Trophoblast cell (in vitro differentiated cells and primary cell): ENCODE data around the gene COL12A1.

Source experiments
- DNase-seq, 2 donors: peaks; one replicate each; pipeline ENCODE4 v3.0.0-alpha.2; 2016
- H2AFZ ChIP-seq: 2 replicates; pipeline ENCODE4 v1.6.1; 2013; ENCODE audit warnings: low read length, moderate library complexity, mild to moderate bottlenecking; ENCODE audit not compliant: insufficient read depth, poor library complexity
- H2AK5ac ChIP-seq: 2 replicates; pipeline ENCODE4 v1.6.1; 2013; ENCODE audit warnings: mild to moderate bottlenecking, low read length
- H2BK120ac ChIP-seq: 2 replicates; pipeline ENCODE4 v1.6.1; 2013; ENCODE audit warnings: low read length, mild to moderate bottlenecking, moderate library complexity; ENCODE audit not compliant: insufficient read depth, poor library complexity
- H2BK12ac ChIP-seq: 2 replicates; pipeline ENCODE4 v1.6.1; 2013; ENCODE audit warnings: mild to moderate bottlenecking, low read length, moderate library complexity
- H2BK5ac ChIP-seq: 2 replicates; pipeline ENCODE4 v1.6.1; 2013; ENCODE audit warnings: low read length, low read depth, moderate library complexity, mild to moderate bottlenecking; ENCODE audit not compliant: poor library complexity
- H3K14ac ChIP-seq: 2 replicates; pipeline ENCODE4 v1.6.1; 2013; ENCODE audit warnings: mild to moderate bottlenecking, low read length
- H3K18ac ChIP-seq: 2 replicates; pipeline ENCODE4 v1.6.1; 2013; ENCODE audit warnings: mild to moderate bottlenecking, low read length
- H3K23ac ChIP-seq: 2 replicates; pipeline ENCODE4 v1.6.1; 2013; ENCODE audit warnings: low read length
- H3K27ac ChIP-seq: 2 replicates; pipeline ENCODE4 v1.5.1; 2013; ENCODE audit warnings: low read depth, mild to moderate bottlenecking, inconsistent platforms, low read length, moderate library complexity
- H3K27me3 ChIP-seq: 2 replicates; pipeline ENCODE4 v1.6.1; 2013; ENCODE audit warnings: inconsistent platforms, mild to moderate bottlenecking, low read length, moderate library complexity; ENCODE audit not compliant: insufficient read depth
- H3K36me3 ChIP-seq, 2 experiments: 1 replicate in 1 of 2; 2 replicates in 1 of 2; pipeline ENCODE4 v1.6.1; 2013; ENCODE audit warnings: low read length in 2 of 2, mild to moderate bottlenecking in 2 of 2, moderate library complexity in 1 of 2; ENCODE audit not compliant: insufficient read depth in 2 of 2, control insufficient read depth in 1 of 2
- H3K4ac ChIP-seq: 2 replicates; pipeline ENCODE4 v1.6.1; 2013; ENCODE audit warnings: low read depth, mild to moderate bottlenecking, low read length, moderate library complexity
- H3K4me1 ChIP-seq, 2 experiments: 1 replicate in 1 of 2; 2 replicates in 1 of 2; pipeline ENCODE4 v1.6.1; 2013; ENCODE audit warnings: low read length in 2 of 2, mild to moderate bottlenecking in 2 of 2, moderate library complexity in 1 of 2; ENCODE audit not compliant: insufficient read depth in 2 of 2, control insufficient read depth in 1 of 2
- H3K4me2 ChIP-seq: 2 replicates; pipeline ENCODE4 v1.6.1; 2013; ENCODE audit warnings: inconsistent platforms, mild to moderate bottlenecking, low read length, moderate library complexity
- H3K4me3 ChIP-seq: 2 replicates; pipeline ENCODE4 v1.5.1; 2013; ENCODE audit warnings: mild to moderate bottlenecking, low read depth, low read length, inconsistent platforms
- H3K79me1 ChIP-seq: one replicate; pipeline ENCODE4 v1.6.1; 2013; ENCODE audit warnings: low read length
- H3K79me2 ChIP-seq: 2 replicates; pipeline ENCODE4 v1.6.1; 2013; ENCODE audit warnings: low read length, mild to moderate bottlenecking; ENCODE audit not compliant: control insufficient read depth, insufficient read depth, poor library complexity
- H3K9ac ChIP-seq: 2 replicates; pipeline ENCODE4 v1.6.1; 2013; ENCODE audit warnings: mild to moderate bottlenecking, low read length
- H3K9me3 ChIP-seq: 2 replicates; pipeline ENCODE4 v1.6.1; 2013; ENCODE audit warnings: low read depth, mild to moderate bottlenecking, control low read depth, inconsistent platforms, low read length; ENCODE audit not compliant: insufficient read depth
- H4K12ac ChIP-seq: 2 replicates; pipeline ENCODE4 v1.6.1; 2013; ENCODE audit warnings: low read depth, mild to moderate bottlenecking, low read length, moderate library complexity
- H4K8ac ChIP-seq: 2 replicates; pipeline ENCODE4 v1.6.1; 2013; ENCODE audit warnings: low read depth, mild to moderate bottlenecking, low read length, moderate library complexity
- H4K91ac ChIP-seq: one replicate; pipeline ENCODE4 v1.6.1; 2013; ENCODE audit warnings: low read depth, mild to moderate bottlenecking, low read length, moderate library complexity
- WGBS: extraction: QIAGEN DNeasy Blood & Tissue Kit; methylation state at CpG from one replicate; pipeline ENCODE4 v1.1.7; 2013; ENCODE audit warnings: missing lambda C conversion rate; ENCODE audit not compliant: insufficient read length, insufficient coverage; ENCODE audit errors: extremely low coverage; 5-methylcytosine and 5-hydroxymethylcytosine counted together

The COL12A1 gene

GRCh38 chr6:75208298-75209183 is 2.7 kb upstream of the COL12A1 start:
- Histone ChIP-seq H2AFZ (no peak overlapping the region), H3K9ac (no peak overlapping the region), H3K14ac (no peak overlapping the region), H3K4me2 (peak overlapping the region; percentile 52), H3K4me1 (peaks cover 17 to 28% of the 10 kb centered on the region in 2 experiments), H4K91ac (no peak overlapping the region), H2AK5ac (no peak overlapping the region), H3K27me3 (peaks cover 17% of the 10 kb centered on the region), H2BK5ac (no peak overlapping the region), H3K23ac (no peak overlapping the region), H3K4ac (no peak overlapping the region), H3K79me2 (no peaks in the 10 kb centered on the region), H3K18ac (no peak overlapping the region), H2BK12ac (no peak overlapping the region), H3K4me3 (no peak overlapping the region), H4K8ac (no peak overlapping the region), H4K12ac (no peak overlapping the region), H3K79me1 (peaks cover 7% of the 10 kb centered on the region), H3K9me3 (no peaks in the 10 kb centered on the region), H3K36me3 (no peaks in the 10 kb centered on the region), H2BK120ac (no peak overlapping the region), H3K27ac (no peak overlapping the region)
- no CpG with 5 or more reads among the region's 33 CpGs for WGBS
- DNase-seq: peak; percentile 85 to 94

- H3K4me1 ChIP-seq: peaks cover 26 to 39% of the 10 kb centered on the region in 2 experiments
- peak overlapping the region; percentile 58 for H2AFZ ChIP-seq
- H3K79me2 ChIP-seq: peaks cover 2% of the 10 kb centered on the region
- no peak overlapping the region for H2AK5ac ChIP-seq
- H3K23ac ChIP-seq: no peak overlapping the region
- peak overlapping the region; percentile 78 for H3K4me2 ChIP-seq
- H3K4me3 ChIP-seq: peak overlapping the region; percentile 19
- no peaks in the 10 kb centered on the region for H3K9me3 ChIP-seq
- no peak overlapping the region for H3K27ac ChIP-seq
- peak in 1 of 2 donors; percentile 10 for DNase-seq
- no peak overlapping the region for H4K8ac ChIP-seq
- WGBS: no CpG with 5 or more reads among the region's 35 CpGs
- no peak overlapping the region for H2BK120ac ChIP-seq
- no peak overlapping the region for H3K14ac ChIP-seq
- H3K9ac ChIP-seq: no peak overlapping the region
- peaks cover 9% of the 10 kb centered on the region for H3K79me1 ChIP-seq
- H3K4ac ChIP-seq: no peak overlapping the region
- H3K36me3 ChIP-seq: no peaks in the 10 kb centered on the region
- no peak overlapping the region for H4K91ac ChIP-seq
- H3K27me3 ChIP-seq: peaks cover 17% of the 10 kb centered on the region
- peak overlapping the region; percentile 1 for H4K12ac ChIP-seq
- H2BK12ac ChIP-seq: peak overlapping the region; percentile 53
- no peak overlapping the region for H2BK5ac ChIP-seq
- no peak overlapping the region for H3K18ac ChIP-seq
Measured at GRCh38 chr6:75206576-75207342, 906 bp upstream of the COL12A1 start.

- Histone ChIP-seq H3K23ac (no peak overlapping the region), H3K27ac (peak overlapping the region; percentile 80), H2AK5ac (no peak overlapping the region), H3K36me3 (no peaks in the 10 kb centered on the region), H3K9me3 (no peaks in the 10 kb centered on the region), H2BK5ac (peak overlapping the region; percentile 28), H3K4me2 (peak overlapping the region; percentile 78), H3K27me3 (peaks cover 17% of the 10 kb centered on the region), H3K9ac (peak overlapping the region; percentile 83), H2BK120ac (peak overlapping the region; percentile 60), H4K12ac (peak overlapping the region; percentile 4), H3K18ac (peak overlapping the region; percentile 59), H4K91ac (peak overlapping the region; percentile 89), H3K4me1 (peaks cover 27 to 40% of the 10 kb centered on the region in 2 experiments), H3K14ac (peak overlapping the region; percentile 50), H3K4me3 (peak overlapping the region; percentile 79), H3K79me2 (peaks cover 2% of the 10 kb centered on the region), H3K4ac (peak overlapping the region; percentile 58), H2AFZ (peak overlapping the region; percentile 47), H4K8ac (peak overlapping the region; percentile 27), H2BK12ac (no peak overlapping the region), H3K79me1 (peaks cover 9% of the 10 kb centered on the region)
- peak; percentile 40 to 64 for DNase-seq
- WGBS: no CpG with 5 or more reads among the region's 47 CpGs
Measured at GRCh38 chr6:75204959-75205775, 686 bp downstream of the COL12A1 start.
